Liver (tissue), 9 donors: ENCODE measurements around the gene HIVEP3. TPM values are rescaled to one million over a fixed set of nuclear protein-coding genes. Genes with fewer than 3 reads are reported as not detected.

Experiments used
- DNase-seq: peaks from one replicate; pipeline ENCODE4 v3.0.0-alpha.2; 2017; ENCODE audit warnings: low spot score
- H3K27ac ChIP-seq, 2 donors: one replicate each; pipeline ENCODE4 v1.7.0; 2013; ENCODE audit warnings: inconsistent platforms in 2 of 2, low read length in 2 of 2, control low read depth in 1 of 2, low read depth in 1 of 2, mild to moderate bottlenecking in 1 of 2
- H3K27me3 ChIP-seq, 4 donors: one replicate each; pipeline versions ENCODE4 v1.6.1 to v1.7.0; 2013; ENCODE audit warnings: low read length in 3 of 4, inconsistent platforms in 1 of 4, mild to moderate bottlenecking in 1 of 4, moderate library complexity in 1 of 4; ENCODE audit not compliant: control insufficient read depth in 4 of 4, insufficient read depth in 4 of 4
- H3K36me3 ChIP-seq, 4 donors: one replicate each; pipeline versions ENCODE4 v1.6.1 to v1.7.0; 2013; ENCODE audit warnings: low read length in 3 of 4, mild to moderate bottlenecking in 3 of 4, low read depth in 1 of 4, moderate library complexity in 1 of 4; ENCODE audit not compliant: control insufficient read depth in 4 of 4, insufficient read depth in 3 of 4
- H3K4me1 ChIP-seq, 4 donors: one replicate each; pipeline versions ENCODE4 v1.6.1 to v1.7.0; 2013; ENCODE audit warnings: low read length in 3 of 4, mild to moderate bottlenecking in 3 of 4, moderate library complexity in 1 of 4; ENCODE audit not compliant: control insufficient read depth in 4 of 4, insufficient read depth in 4 of 4
- H3K4me3 ChIP-seq, 3 donors: one replicate each; pipeline versions ENCODE4 v1.6.1 to v1.7.0; 2013; ENCODE audit warnings: low read length in 3 of 3, control low read depth in 1 of 3, low read depth in 1 of 3, mild to moderate bottlenecking in 1 of 3
- H3K9ac ChIP-seq, 2 donors: one replicate each; pipeline ENCODE4 v1.7.0; 2013; ENCODE audit warnings: low read length in 2 of 2, mild to moderate bottlenecking in 2 of 2, moderate library complexity in 2 of 2, control low read depth in 1 of 2, low read depth in 1 of 2
- H3K9me3 ChIP-seq, 4 donors: one replicate each; pipeline versions ENCODE4 v1.6.1 to v1.7.0; 2013; ENCODE audit warnings: low read length in 3 of 4; ENCODE audit not compliant: control insufficient read depth in 4 of 4
- ATF3 ChIP-seq: IDR thresholded peaks from 2 replicates; pipeline ENCODE4 v1.6.1; 2016; ENCODE audit warnings: antibody characterized with exemption
- CTCF ChIP-seq: fragments of 150-350 bp; IDR thresholded peaks from 2 replicates; pipeline ENCODE4 v1.5.1; 2017; ENCODE audit warnings: improper control_type of control experiment, low read depth, low read length; ENCODE audit not compliant: missing input control
- EGR1 ChIP-seq, 2 donors: IDR thresholded peaks; 2 replicates each; pipeline ENCODE4 v1.6.1; 2016 to 2018; ENCODE audit warnings: antibody characterized with exemption in 2 of 2, low read depth in 2 of 2
- FOXA1 ChIP-seq: IDR thresholded peaks from 2 replicates; pipeline ENCODE4 v1.6.1; 2016; ENCODE audit warnings: antibody characterized with exemption
- FOXA2 ChIP-seq: IDR thresholded peaks from 2 replicates; pipeline ENCODE4 v1.6.1; 2016; ENCODE audit warnings: antibody characterized with exemption
- GABPA ChIP-seq, 2 donors: IDR thresholded peaks in 1 of 2; conservative IDR thresholded peaks in 1 of 2; 2 replicates each; pipeline ENCODE4 v1.6.1; 2016; ENCODE audit warnings: antibody characterized with exemption in 2 of 2, mild to moderate bottlenecking in 1 of 2, moderate library complexity in 1 of 2
- HNF4A ChIP-seq, 2 donors: conservative IDR thresholded peaks; 2 replicates each; pipeline ENCODE4 v1.6.1; 2016; ENCODE audit warnings: antibody characterized with exemption in 2 of 2, mild to moderate bottlenecking in 2 of 2
- HNF4G ChIP-seq: IDR thresholded peaks from 2 replicates; pipeline ENCODE4 v1.6.1; 2016; ENCODE audit warnings: antibody characterized with exemption
- JUND ChIP-seq, 2 donors: IDR thresholded peaks; 2 replicates each; pipeline ENCODE4 v1.6.1; 2016; ENCODE audit warnings: antibody characterized with exemption in 2 of 2
- MAX ChIP-seq: IDR thresholded peaks from 2 replicates; pipeline ENCODE4 v1.6.1; 2016; ENCODE audit warnings: antibody characterized with exemption
- NR2F2 ChIP-seq: IDR thresholded peaks from 2 replicates; pipeline ENCODE4 v1.6.1; 2016; ENCODE audit warnings: antibody characterized with exemption
- RAD21 ChIP-seq, 2 donors: IDR thresholded peaks; 2 replicates each; pipeline ENCODE4 v1.6.1; 2016; ENCODE audit warnings: antibody characterized with exemption in 2 of 2, mild to moderate bottlenecking in 2 of 2
- REST ChIP-seq: IDR thresholded peaks from 2 replicates; pipeline ENCODE4 v1.6.1; 2016; ENCODE audit warnings: antibody characterized with exemption, mild to moderate bottlenecking
- RXRA ChIP-seq, 2 donors: IDR thresholded peaks; 2 replicates each; pipeline ENCODE4 v1.6.1; 2017 to 2018; ENCODE audit warnings: antibody characterized with exemption in 2 of 2, mild to moderate bottlenecking in 1 of 2
- SP1 ChIP-seq: IDR thresholded peaks from 2 replicates; pipeline ENCODE4 v1.6.1; 2018; ENCODE audit warnings: antibody characterized with exemption, mild to moderate bottlenecking
- TAF1 ChIP-seq: conservative IDR thresholded peaks from 2 replicates; pipeline ENCODE4 v1.6.1; 2016; ENCODE audit warnings: antibody characterized with exemption, mild to moderate bottlenecking
- YY1 ChIP-seq: IDR thresholded peaks from 2 replicates; pipeline ENCODE4 v1.6.1; 2016; ENCODE audit warnings: antibody characterized with exemption, mild to moderate bottlenecking
- ZBTB33 ChIP-seq: IDR thresholded peaks from 2 replicates; pipeline ENCODE4 v1.6.1; 2016; ENCODE audit warnings: antibody characterized with exemption
- WGBS: extraction: QIAGEN DNeasy Blood & Tissue Kit; methylation state at CpG from one replicate; pipeline ENCODE4 v1.1.7; 2013; 5-methylcytosine and 5-hydroxymethylcytosine counted together
- polyA plus RNA-seq, 2 donors: library from polyadenylated mRNA; stranded (reverse) in 1 of 2; unstranded in 1 of 2; fragments of 200-250 nt in 1 of 2; fragments of >200 nt in 1 of 2; fragmentation: Nextera tagmentation in 1 of 2; extraction: Ambion mirVana in 1 of 2; gene quantifications; one replicate each; pipeline versions ENCODE4 v1.2.1 to v1.2.3, GENCODE V29; 2013 to 2015
- total RNA-seq, 2 donors: library from RNA; depleted of rRNA; stranded (reverse); fragments of >200 nt; gene quantifications; one replicate each; pipeline ENCODE4 v1.2.3, GENCODE V29; 2014
- donor health status: healthy.
- donor health status: healthy.
- donor health status: healthy.
- donor health status: healthy.
- donor health status: healthy.

The HIVEP3 gene
- total and polyA plus RNA-seq, 4 donors: 0.93 to 1.6 (median 1.4) TPM

GRCh38 chr1:41789661-41790330 lies 128.9 kb downstream of the HIVEP3 start:
- TF ChIP-seq RXRA (IDR thresholded peaks at IDR 0.05) (no peak), REST (no peak), HNF4G (no peak), TAF1 (no peak), MAX (no peak), HNF4A (conservative IDR thresholded peaks at IDR 0.05) (no peak), FOXA1 (no peak), YY1 (no peak), GABPA (IDR thresholded peaks at IDR 0.05 in 1 of 2, conservative IDR thresholded peaks at IDR 0.05 in 1 of 2) (no peak), RAD21 (IDR thresholded peaks at IDR 0.05) (no peak), NR2F2 (no peak), ZBTB33 (no peak), CTCF (no peak), SP1 (no peak), FOXA2 (no peak), EGR1 (IDR thresholded peaks at IDR 0.05; ENCODE audit: low read depth in 2 of 2) (no peak), ATF3 (no peak), JUND (IDR thresholded peaks at IDR 0.05) (no peak)
- Histone ChIP-seq H3K4me3 (no peak overlapping the region), H3K36me3 (no peaks in the 10 kb centered on the region), H3K9me3 (no peaks in the 10 kb centered on the region), H3K4me1 (peaks cover 0 to 5% (median 0%) of the 10 kb centered on the region in 4 donors), H3K9ac (no peak overlapping the region), H3K27ac (no peak overlapping the region), H3K27me3 (no peaks in the 10 kb centered on the region)
- DNase-seq: no peak
- 74% methylated on average over 3 of the region's 3 CpGs for WGBS
